HepG2 (cell line): ENCODE results near the gene GFER. TPM values are rescaled to one million over a fixed set of nuclear protein-coding genes. Genes with fewer than 3 reads are reported as not detected.

ENCODE experiments used
- DNMT3B ChIP-seq: conservative IDR thresholded peaks from 2 replicates; pipeline ENCODE4 v1.6.1; 2016; ENCODE audit warnings: missing biosample characterization, control low read depth
- HNRNPUL1 ChIP-seq: fragments of 200-400 bp; formaldehyde crosslinking; IDR thresholded peaks from 2 replicates; pipeline ENCODE4 v1.6.1; 2017; ENCODE audit warnings: low read depth, mild to moderate bottlenecking, low read length, moderate library complexity
- MAFF ChIP-seq: IDR thresholded peaks from 2 replicates; pipeline ENCODE4 v1.6.1; 2011; ENCODE audit warnings: low read depth, low read length, improper control_type of control experiment
- NR2F1 ChIP-seq, 2 experiments: fragments of 450-650 bp in 1 of 2; formaldehyde crosslinking in 1 of 2; IDR thresholded peaks; 2 replicates each; pipeline versions ENCODE4 v1.5.0 to v1.6.1; 2016 to 2020; ENCODE audit warnings: mild to moderate bottlenecking in 1 of 2, missing compliant biosample characterization in 1 of 2, missing genetic modification reagents in 1 of 2, moderate library complexity in 1 of 2
- PATZ1 ChIP-seq: sonication (generic); formaldehyde crosslinking; IDR thresholded peaks from 2 replicates; pipeline ENCODE4 v1.4.0; 2020; ENCODE audit warnings: missing genetic modification reagents
- THAP9 ChIP-seq: sonication (generic); formaldehyde crosslinking; IDR thresholded peaks from 2 replicates; pipeline ENCODE4; 2020; ENCODE audit warnings: missing genetic modification reagents, mild to moderate bottlenecking, borderline replicate concordance
- ZBTB3 ChIP-seq: sonication (generic); formaldehyde crosslinking; IDR thresholded peaks from 2 replicates; pipeline ENCODE4 v1.4.0; 2020; ENCODE audit warnings: low read depth, mild to moderate bottlenecking, moderate library complexity, missing genetic modification reagents, borderline replicate concordance
- ZFAT ChIP-seq: sonication (generic); formaldehyde crosslinking; conservative IDR thresholded peaks from 2 replicates; pipeline ENCODE4 v1.8.1; 2023; ENCODE audit warnings: missing genetic modification reagents, inconsistent platforms
- ZNF512B ChIP-seq: sonication (generic); formaldehyde crosslinking; IDR thresholded peaks from 2 replicates; pipeline ENCODE4 v1.5.1; 2020; ENCODE audit warnings: missing genetic modification reagents, mild to moderate bottlenecking, borderline replicate concordance
- ZNF687 ChIP-seq: sonication (generic); formaldehyde crosslinking; IDR thresholded peaks from 2 replicates; pipeline ENCODE4 v1.5.1; 2020; ENCODE audit warnings: mild to moderate bottlenecking, missing genetic modification reagents, moderate library complexity
- polyA plus RNA-seq, 8 experiments: library from polyadenylated mRNA; depleted of rRNA in 3 of 8; stranded (reverse) in 7 of 8; unstranded in 1 of 8; fragments of >200 nt; fragmentation: Illumina TruSeq in 4 of 8; extraction: Trizol in 4 of 8; gene quantifications; 2 replicates each; pipeline versions ENCODE4 v1.2.1 to v1.2.3, GENCODE V29; 2011 to 2016; ENCODE audit warnings: low read depth in 4 of 8, missing spikeins in 1 of 8, mixed read lengths in 1 of 8; ENCODE audit not compliant: insufficient read depth in 1 of 8
- total RNA-seq, 5 experiments: library from RNA; depleted of rRNA; stranded (reverse); fragments of >200 nt; fragmentation: Illumina TruSeq; extraction: Trizol; gene quantifications; 2 replicates each; pipeline ENCODE4 v1.2.3, GENCODE V29; 2016; ENCODE audit warnings: low read depth in 1 of 5
- TF ChIP-seq, protein P1 (sequence below): sonication (generic); formaldehyde crosslinking; IDR thresholded peaks from 2 replicates; pipeline ENCODE4 v1.5.1; 2020; ENCODE audit warnings: mild to moderate bottlenecking, missing genetic modification reagents

Gene GFER
- total and polyA plus RNA-seq, 2 of the 13 experiments (the other 11 are each of a cell fraction or from before 2014, with no cell fraction given): 28.6 to 71.7 TPM

- TF ChIP-seq ZNF512B (CRISPR knock-in tag): no peak
- TF ChIP-seq THAP9 (CRISPR knock-in tag): peak; percentile 84
- TF ChIP-seq PATZ1 (CRISPR knock-in tag): peak; percentile 81
- no peak for TF ChIP-seq MAFF
- peak; percentile 75 for TF ChIP-seq ZNF687 (CRISPR knock-in tag)
- TF ChIP-seq NR2F1 (CRISPR knock-in tag; IDR thresholded peaks at IDR 0.05): no peak
- TF ChIP-seq HNRNPUL1: no peak
- TF ChIP-seq, protein P1, sequence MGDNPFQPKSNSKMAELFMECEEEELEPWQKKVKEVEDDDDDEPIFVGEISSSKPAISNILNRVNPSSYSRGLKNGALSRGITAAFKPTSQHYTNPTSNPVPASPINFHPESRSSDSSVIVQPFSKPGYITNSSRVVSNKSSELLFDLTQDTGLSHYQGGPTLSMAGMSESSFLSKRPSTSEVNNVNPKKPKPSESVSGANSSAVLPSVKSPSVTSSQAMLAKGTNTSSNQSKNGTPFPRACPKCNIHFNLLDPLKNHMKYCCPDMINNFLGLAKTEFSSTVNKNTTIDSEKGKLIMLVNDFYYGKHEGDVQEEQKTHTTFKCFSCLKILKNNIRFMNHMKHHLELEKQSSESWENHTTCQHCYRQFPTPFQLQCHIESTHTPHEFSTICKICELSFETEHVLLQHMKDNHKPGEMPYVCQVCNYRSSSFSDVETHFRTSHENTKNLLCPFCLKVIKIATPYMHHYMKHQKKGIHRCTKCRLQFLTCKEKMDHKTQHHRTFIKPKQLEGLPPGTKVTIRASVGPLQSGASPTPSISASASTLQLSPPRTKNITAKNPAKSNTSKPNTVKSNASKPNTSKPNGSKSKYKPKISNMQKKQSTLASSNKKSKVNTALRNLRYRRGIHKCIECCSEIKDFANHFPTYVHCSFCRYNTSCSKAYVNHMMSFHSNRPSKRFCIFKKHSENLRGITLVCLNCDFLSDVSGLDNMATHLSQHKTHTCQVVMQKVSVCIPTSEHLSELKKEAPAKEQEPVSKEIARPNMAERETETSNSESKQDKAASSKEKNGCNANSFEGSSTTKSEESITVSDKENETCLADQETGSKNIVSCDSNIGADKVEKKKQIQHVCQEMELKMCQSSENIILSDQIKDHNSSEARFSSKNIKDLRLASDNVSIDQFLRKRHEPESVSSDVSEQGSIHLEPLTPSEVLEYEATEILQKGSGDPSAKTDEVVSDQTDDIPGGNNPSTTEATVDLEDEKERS (CRISPR knock-in tag): 0 out of 2 replicates have a peak, but pooled peaks have one; percentile 75
- TF ChIP-seq DNMT3B (CRISPR knock-in tag): 0 out of 2 replicates have a peak, but pooled peaks have one; percentile 60
- TF ChIP-seq ZBTB3: no peak
- TF ChIP-seq ZFAT: no peak
Observed at GRCh38 chr16:1964506-1965395, 19.2 kb upstream of the GFER start, which contains the start of gene RPS2 (continued).
